Ovary (tissue), 9 donors: ENCODE results near the gene ATCAY. TPM values are rescaled to one million over a fixed set of nuclear protein-coding genes. Genes with fewer than 3 reads are reported as not detected.

Experiments used
- DNase-seq, 5 donors: peaks; one replicate each; pipeline ENCODE4 v3.0.0-alpha.2; 2019 to 2020
- H3K27ac ChIP-seq, 2 donors: fragments of 200-600 bp; one replicate each; pipeline versions ENCODE4 v1.5.1 to v1.8.0; 2019 to 2022
- H3K27me3 ChIP-seq: fragments of 200-600 bp; one replicate; pipeline ENCODE4 v1.8.0; 2022
- H3K36me3 ChIP-seq: fragments of 200-600 bp; sonication (generic); one replicate; pipeline ENCODE4 v1.5.1; 2019
- H3K4me1 ChIP-seq: one replicate; pipeline ENCODE4 v1.8.1; 2013; ENCODE audit warnings: mild to moderate bottlenecking, moderate library complexity; ENCODE audit not compliant: insufficient read depth
- H3K4me3 ChIP-seq: fragments of 200-600 bp; sonication (generic); one replicate; pipeline ENCODE4 v1.5.1; 2017
- H3K9me3 ChIP-seq, 2 donors: fragments of 200-600 bp in 1 of 2; sonication (generic) in 1 of 2; one replicate each; pipeline versions ENCODE4 v1.5.1 to v1.8.1; 2013 to 2019; ENCODE audit warnings: mild to moderate bottlenecking in 1 of 2, moderate library complexity in 1 of 2
- EP300 ChIP-seq: sonication (generic); formaldehyde crosslinking; IDR thresholded peaks from one replicate; pipeline ENCODE4 v1.6.1; 2017; ENCODE audit warnings: antibody characterized with exemption
- POLR2A ChIP-seq: fragments of 450-650 bp; IDR thresholded peaks from one replicate; pipeline ENCODE4 v1.6.1; 2017; ENCODE audit warnings: antibody characterized with exemption, mild to moderate bottlenecking, moderate library complexity
- WGBS, 3 donors: extraction: QIAGEN DNeasy Blood & Tissue Kit in 1 of 3; methylation state at CpG; one replicate each; pipeline versions ENCODE4 v1.1.5 to v1.1.7; 2013 to 2017; 5-methylcytosine and 5-hydroxymethylcytosine counted together
- intact Hi-C, 4 donors: fragments of 100-400 bp; cut with DNase I; formaldehyde crosslinking; loops; one replicate each; pipeline versions ENCODE4 v1.11.0 to v1.15.1; 2022 to 2023
- polyA plus RNA-seq, 2 donors: library from polyadenylated mRNA; stranded (reverse); fragments of 200-250 nt in 1 of 2; fragments of 350-450 nt in 1 of 2; fragmentation: Illumina TruSeq in 1 of 2; extraction: RNeasy Lipid Tissue Mini Kit (QIAGEN cat#74804) in 1 of 2; gene quantifications; one replicate each; pipeline ENCODE4 v1.2.3, GENCODE V29; 2013 to 2014
- total RNA-seq, 7 donors: library from RNA; depleted of rRNA in 2 of 7; stranded (reverse); fragments of >200 nt in 2 of 7; fragmentation: NEBNext Ultra II Directional in 3 of 7; extraction: Animal tissue kit (Norgen Biotek cat#: 25700) in 3 of 7; gene quantifications; one replicate each; pipeline versions ENCODE4 v1.1.0 to v1.2.4, GENCODE V29; 2016 to 2023
- TF ChIP-seq, protein P1 (sequence below), 3 donors: fragments of 450-650 bp in 2 of 3; fragments of 200-600 bp in 1 of 3; IDR thresholded peaks; one replicate each; pipeline versions ENCODE4 v1.5.1 to v1.8.0; 2016 to 2022; ENCODE audit warnings: antibody characterized with exemption in 3 of 3, mild to moderate bottlenecking in 1 of 3
- donor health status: DM: no; HTN: no; CAD: no; lungs with moderate emphysema.
- donor health status: DM: no; HTN: no; CAD: no.
- donor health status: Bipolar disorder and iron deficiency.
- donor health status: DM: yes; HTN: yes; CAD: no.
- donor health status: DM: no; HTN: no; CAD: no.
- donor health status: DM: yes; HTN: yes; CAD: no.

Gene ATCAY
- total and polyA plus RNA-seq, 9 donors = 0.31 TPM; not detected in 8

DNA sequence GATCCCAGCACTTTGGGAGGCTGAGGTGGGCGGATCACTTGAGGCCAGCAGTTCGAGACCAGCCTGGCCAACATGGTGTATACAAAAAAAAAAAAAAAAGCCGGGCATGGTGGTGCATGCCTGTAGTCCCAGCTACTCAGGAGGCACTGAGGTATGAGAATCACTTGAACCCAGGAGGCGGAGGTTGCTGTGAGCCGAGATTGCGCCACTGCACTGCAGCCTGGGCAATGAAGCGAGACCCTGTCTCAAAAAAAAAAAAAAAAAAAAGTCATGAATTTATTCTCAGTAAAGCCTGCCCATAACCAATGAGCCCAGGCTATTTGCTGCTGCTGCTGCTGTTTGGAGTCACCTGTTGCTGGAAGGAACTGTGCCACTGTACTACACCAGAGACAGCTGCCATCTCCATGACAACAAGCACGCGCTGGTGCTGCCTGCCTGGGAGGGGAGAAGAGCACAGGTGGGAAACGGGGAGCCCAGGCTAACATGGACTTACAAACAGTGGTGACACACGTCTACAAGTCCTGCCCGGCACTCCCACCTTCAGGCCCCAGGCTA, 23.0 kb upstream of the ATCAY start:
- H3K9me3 ChIP-seq = peaks cover 0 to under 1% of the 10 kb centered on the region in 2 donors
- 83 to 87% (median 85%) methylated on average over 12 of the region's 12 CpGs for WGBS, 3 donors
- H3K27me3 ChIP-seq = no peaks in the 10 kb centered on the region
- no peak for DNase-seq
- TF ChIP-seq, protein P1, sequence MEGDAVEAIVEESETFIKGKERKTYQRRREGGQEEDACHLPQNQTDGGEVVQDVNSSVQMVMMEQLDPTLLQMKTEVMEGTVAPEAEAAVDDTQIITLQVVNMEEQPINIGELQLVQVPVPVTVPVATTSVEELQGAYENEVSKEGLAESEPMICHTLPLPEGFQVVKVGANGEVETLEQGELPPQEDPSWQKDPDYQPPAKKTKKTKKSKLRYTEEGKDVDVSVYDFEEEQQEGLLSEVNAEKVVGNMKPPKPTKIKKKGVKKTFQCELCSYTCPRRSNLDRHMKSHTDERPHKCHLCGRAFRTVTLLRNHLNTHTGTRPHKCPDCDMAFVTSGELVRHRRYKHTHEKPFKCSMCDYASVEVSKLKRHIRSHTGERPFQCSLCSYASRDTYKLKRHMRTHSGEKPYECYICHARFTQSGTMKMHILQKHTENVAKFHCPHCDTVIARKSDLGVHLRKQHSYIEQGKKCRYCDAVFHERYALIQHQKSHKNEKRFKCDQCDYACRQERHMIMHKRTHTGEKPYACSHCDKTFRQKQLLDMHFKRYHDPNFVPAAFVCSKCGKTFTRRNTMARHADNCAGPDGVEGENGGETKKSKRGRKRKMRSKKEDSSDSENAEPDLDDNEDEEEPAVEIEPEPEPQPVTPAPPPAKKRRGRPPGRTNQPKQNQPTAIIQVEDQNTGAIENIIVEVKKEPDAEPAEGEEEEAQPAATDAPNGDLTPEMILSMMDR (IDR thresholded peaks at IDR 0.05) = no peak
- TF ChIP-seq EP300 = no peak
- H3K27ac ChIP-seq = no peak overlapping the region
- intact Hi-C loops = no loop called here
- no peaks in the 10 kb centered on the region for H3K4me1 ChIP-seq
- no peak overlapping the region for H3K4me3 ChIP-seq
- H3K36me3 ChIP-seq = no peaks in the 10 kb centered on the region

DNA sequence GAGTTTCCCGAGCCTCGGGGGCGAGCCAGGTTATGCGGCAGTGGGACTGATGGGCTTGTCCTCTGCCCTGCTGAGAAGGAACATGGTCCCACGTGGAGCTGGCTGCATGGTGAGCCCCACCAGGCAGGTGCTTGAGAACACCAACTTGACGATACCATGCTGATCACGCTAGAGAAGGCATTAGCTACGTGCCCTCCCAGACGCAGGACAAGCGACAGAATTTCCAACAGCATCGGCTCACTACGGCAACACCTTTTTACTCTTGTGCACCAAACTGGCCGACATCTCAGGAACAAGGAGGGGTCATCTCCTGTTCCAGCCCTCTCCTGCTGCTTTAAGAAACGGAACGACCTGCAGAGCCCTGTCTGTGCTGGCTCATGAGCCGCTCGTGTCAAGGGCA, 20.0 kb upstream of the ATCAY start:
- Histone ChIP-seq H3K27me3 (no peaks in the 10 kb centered on the region), H3K4me3 (no peak overlapping the region), H3K27ac (no peak overlapping the region), H3K36me3 (no peaks in the 10 kb centered on the region), H3K9me3 (no peaks in the 10 kb centered on the region), H3K4me1 (no peaks in the 10 kb centered on the region)
- intact Hi-C loops = no loop called here
- WGBS, 3 donors = 88 to 90% (median 89%) methylated on average over 17 of the region's 17 CpGs
- no peak for DNase-seq
- no peak for TF ChIP-seq POLR2A
- TF ChIP-seq, protein P1 (IDR thresholded peaks at IDR 0.05) = no peak
- no peak for TF ChIP-seq EP300

DNA sequence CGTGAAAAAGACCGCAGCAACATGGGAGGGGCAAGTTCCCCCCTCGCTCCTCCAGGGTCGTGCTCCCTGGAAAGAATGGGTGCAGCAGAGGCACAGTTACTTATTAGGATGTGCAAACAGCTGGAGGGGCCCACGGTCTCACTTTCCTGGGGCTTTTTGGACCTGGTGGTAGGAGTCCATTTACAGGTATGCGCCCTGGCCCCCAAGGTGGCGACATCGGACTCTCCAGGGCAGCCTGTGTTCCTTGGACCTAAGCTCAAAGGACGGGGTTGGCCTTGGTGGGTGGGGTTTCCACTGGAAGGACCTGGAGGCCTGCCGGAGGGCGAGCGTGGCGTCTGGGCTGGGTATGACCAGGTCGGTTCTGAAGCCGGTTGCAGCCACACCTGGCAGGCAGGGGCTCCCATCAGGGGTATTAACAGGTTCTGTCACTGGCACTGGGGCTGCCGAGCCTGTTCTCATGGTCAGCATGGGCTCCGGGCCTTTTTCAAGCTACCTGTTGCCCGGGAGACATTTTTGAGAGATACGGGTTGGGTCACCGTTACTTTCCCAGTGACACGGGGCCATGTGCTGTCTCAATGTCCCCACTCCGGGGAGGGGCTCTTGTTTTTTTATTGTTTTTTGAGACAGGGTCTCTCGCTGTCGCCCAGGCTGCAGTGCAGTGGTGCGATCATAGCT, 17.5 kb upstream of the ATCAY start:
- H3K4me1 ChIP-seq = no peaks in the 10 kb centered on the region
- H3K36me3 ChIP-seq = no peaks in the 10 kb centered on the region
- intact Hi-C loops = no loop called here
- H3K27me3 ChIP-seq = no peaks in the 10 kb centered on the region
- 81 to 83% (median 82%) methylated on average over 23 to 25 of the region's 25 CpGs for WGBS, 3 donors
- H3K4me3 ChIP-seq = no peak overlapping the region
- no peaks in the 10 kb centered on the region for H3K9me3 ChIP-seq
- TF ChIP-seq POLR2A = no peak
- TF ChIP-seq, protein P1 (IDR thresholded peaks at IDR 0.05) = no peak
- no peak for TF ChIP-seq EP300
- no peak overlapping the region for H3K27ac ChIP-seq
- DNase-seq = no peak

DNA sequence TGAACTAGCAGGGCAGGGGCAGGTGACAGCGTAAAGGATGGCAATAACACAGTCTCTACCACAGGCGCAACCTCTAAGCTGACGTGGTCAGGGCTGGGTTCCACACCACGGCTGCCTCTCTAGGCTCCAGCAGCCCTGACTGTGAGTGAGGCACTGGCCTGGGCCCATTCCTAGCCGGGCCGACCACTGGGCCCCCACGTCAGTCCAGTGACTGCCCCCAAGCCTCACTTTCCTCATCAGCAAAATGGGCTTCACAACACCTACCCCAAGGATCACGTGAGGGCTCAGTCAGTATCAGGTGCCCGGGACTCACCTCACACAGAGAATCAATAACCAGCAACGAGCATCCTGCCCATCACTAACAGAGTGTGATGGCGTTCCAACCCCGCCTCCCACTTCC, 16.8 kb upstream of the ATCAY start:
- Histone ChIP-seq H3K27me3 (no peaks in the 10 kb centered on the region), H3K9me3 (no peaks in the 10 kb centered on the region), H3K4me3 (no peak overlapping the region), H3K27ac (no peak overlapping the region), H3K4me1 (no peaks in the 10 kb centered on the region), H3K36me3 (no peaks in the 10 kb centered on the region)
- WGBS, 3 donors = 78 to 84% (median 82%) methylated on average over 12 of the region's 12 CpGs
- no peak for DNase-seq
- intact Hi-C loops = no loop called here
- TF ChIP-seq, protein P1 (IDR thresholded peaks at IDR 0.05) = no peak
- TF ChIP-seq EP300 (no peak), POLR2A (no peak)
